Suprapubic skin (tissue), 4 donors: ENCODE measurements around the gene TPK1.

ENCODE experiments used
- POLR2A ChIP-seq, 2 donors: fragments of 450-650 bp; IDR thresholded peaks; one replicate each; pipeline ENCODE4 v1.6.1; 2017; ENCODE audit warnings: antibody characterized with exemption in 2 of 2, mild to moderate bottlenecking in 2 of 2, moderate library complexity in 2 of 2
- POLR2AphosphoS5 ChIP-seq, 3 donors: sonication (generic); formaldehyde crosslinking; IDR thresholded peaks; one replicate each; pipeline ENCODE4 v1.6.1; 2017; ENCODE audit warnings: antibody characterized with exemption in 3 of 3
- TF ChIP-seq, protein P1 (sequence below), 2 donors: fragments of 200-600 bp in 1 of 2; fragments of 450-650 bp in 1 of 2; sonication (generic) in 1 of 2; IDR thresholded peaks; one replicate each; pipeline ENCODE4 v1.5.1; 2016 to 2019; ENCODE audit warnings: antibody characterized with exemption in 2 of 2, mild to moderate bottlenecking in 1 of 2, moderate library complexity in 1 of 2

DNA sequence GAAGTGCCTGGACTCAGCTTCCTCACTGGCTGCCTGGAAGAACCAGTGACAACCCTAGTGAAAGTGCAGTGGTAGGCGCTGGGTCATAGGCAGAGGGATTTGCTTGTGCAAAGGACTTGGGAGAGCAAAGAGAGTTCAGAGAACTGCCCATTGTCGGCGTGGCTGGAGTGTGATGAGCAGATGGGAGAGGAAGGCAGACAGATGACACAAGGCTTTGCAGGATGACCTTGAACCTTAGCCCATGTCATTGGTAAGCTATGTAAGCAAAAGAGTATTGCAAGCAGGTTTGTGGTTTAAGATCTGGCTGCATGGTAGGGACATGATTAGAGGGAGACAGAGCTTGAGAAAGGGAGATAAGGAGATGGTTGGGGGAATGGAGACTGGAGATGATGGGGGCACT is 397.1 kb downstream of the TPK1 start:
- TF ChIP-seq, protein P1, sequence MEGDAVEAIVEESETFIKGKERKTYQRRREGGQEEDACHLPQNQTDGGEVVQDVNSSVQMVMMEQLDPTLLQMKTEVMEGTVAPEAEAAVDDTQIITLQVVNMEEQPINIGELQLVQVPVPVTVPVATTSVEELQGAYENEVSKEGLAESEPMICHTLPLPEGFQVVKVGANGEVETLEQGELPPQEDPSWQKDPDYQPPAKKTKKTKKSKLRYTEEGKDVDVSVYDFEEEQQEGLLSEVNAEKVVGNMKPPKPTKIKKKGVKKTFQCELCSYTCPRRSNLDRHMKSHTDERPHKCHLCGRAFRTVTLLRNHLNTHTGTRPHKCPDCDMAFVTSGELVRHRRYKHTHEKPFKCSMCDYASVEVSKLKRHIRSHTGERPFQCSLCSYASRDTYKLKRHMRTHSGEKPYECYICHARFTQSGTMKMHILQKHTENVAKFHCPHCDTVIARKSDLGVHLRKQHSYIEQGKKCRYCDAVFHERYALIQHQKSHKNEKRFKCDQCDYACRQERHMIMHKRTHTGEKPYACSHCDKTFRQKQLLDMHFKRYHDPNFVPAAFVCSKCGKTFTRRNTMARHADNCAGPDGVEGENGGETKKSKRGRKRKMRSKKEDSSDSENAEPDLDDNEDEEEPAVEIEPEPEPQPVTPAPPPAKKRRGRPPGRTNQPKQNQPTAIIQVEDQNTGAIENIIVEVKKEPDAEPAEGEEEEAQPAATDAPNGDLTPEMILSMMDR (IDR thresholded peaks at IDR 0.05): no peak
- TF ChIP-seq POLR2AphosphoS5 (IDR thresholded peaks at IDR 0.05) (no peak), POLR2A (IDR thresholded peaks at IDR 0.05) (no peak)
